ENCODE measurements around the gene CBLC.
A peak's percentile ranks its signal among the peaks of the same experiment; 100 is the strongest.
"Not testable (repeated sequence)": the region's sequence is repeated elsewhere in the genome, so short reads cannot be mapped to it uniquely, and the experiment has no call there.

CBLC gene

DNA sequence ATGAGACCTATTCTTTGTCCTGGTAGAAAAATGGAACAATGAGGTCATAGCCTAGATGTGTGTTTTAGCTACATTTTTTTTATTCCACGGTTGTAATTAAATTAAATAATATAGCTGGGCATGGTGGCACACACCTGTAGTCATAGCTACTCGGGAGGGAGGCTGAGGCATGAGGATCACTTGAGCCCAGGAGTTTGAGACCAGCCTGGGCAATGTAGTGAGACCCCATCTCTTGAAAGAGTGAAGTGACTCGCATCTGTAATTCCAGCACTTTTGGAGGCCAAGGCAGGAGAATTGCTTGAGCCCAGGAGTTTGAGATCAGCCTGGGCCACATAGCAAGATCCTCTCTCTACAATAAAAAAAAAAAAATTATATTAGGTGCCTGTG is 11.7 kb upstream of the CBLC start:
- DNase-seq, result no peak

GRCh38 chr19:44767295-44768180 is 10.2 kb upstream of the CBLC start:
- DNase-seq, result no peak

DNA sequence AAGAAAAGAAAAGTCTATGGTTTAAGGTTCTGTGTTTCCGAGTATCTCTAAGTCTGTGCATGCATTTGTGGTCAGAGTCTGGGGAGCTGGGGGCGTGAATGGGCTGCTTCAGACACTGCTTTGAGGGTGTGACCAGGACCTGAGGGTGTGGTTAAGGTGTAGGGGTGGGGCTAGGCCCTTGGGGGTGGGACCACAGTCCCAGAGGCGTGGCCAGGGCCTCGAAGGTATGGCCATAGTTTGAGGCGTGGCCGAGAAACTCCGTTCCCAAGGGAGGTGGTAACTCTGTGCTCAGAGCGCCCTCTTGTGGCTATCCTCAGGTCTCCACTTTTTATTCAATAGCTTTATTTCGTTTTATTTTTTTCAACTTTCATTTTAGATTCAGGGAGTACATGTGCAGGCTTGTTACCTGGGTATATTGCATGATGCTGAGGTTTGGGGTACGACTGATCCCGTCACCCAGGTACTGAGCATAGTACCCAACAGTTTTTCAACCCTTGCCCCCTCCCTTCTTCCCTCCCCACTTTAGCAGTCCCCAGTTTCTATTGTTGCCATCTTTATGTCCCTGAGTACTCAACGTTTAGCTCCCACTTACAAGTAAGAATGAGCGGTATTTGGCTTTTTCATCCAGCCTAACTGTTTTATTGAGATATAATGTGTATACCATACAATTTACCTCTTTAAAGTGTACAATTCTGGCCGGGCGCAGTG is 7.0 kb upstream of the CBLC start:
- peak; percentile 83 for DNase-seq

DNA sequence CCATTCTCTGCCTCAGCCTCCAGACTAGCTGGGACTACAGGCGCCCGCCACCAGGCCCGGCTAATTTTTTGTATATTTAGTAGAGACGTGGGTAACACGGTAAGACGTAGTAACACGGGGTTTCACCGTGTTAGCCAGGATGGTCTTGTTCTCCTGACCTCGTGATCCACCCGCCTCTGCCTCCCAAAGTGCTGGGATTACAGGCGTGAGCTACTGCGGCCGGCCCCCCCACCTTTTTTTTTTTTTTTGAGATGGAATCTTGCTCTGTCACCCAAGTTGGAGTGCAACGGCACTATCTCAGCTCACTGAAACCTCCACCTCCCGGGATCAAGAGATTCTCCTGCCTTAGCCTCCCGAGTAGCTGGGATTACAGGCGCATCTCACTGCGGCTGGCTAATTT is 5.5 kb upstream of the CBLC start:
- DNase-seq, result not testable (repeated sequence)

- DNase-seq, result no peak
Observed at GRCh38 chr19:44772959-44773358, 4.7 kb upstream of the CBLC start.

DNA sequence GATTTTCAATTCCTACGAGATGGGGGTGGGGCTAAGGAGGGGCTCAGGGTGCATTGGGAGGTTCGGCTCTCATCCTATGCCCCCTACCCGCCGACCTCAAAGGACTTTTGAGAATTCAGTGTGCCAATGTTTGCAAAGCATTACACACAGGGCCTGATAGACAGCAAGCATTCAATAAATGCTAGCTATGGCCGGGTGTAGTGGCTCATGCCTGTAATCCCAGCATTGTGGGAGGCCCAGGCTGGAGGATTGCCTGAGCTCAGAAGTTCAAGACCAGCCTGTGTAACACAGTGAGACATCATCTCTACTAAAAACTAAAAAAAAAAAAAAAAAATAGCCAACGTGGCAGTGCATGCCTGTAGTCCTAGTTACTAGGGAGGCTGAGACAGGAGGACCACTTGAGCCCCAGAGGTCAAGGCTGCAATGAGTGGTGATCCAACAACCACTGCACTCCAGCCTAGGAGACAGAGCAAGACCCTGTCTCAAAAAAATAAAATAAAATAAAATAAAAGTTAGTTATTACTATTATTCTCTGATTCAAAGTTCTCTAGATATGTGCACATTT is 1.9 kb upstream of the CBLC start:
- no peak for DNase-seq

DNA sequence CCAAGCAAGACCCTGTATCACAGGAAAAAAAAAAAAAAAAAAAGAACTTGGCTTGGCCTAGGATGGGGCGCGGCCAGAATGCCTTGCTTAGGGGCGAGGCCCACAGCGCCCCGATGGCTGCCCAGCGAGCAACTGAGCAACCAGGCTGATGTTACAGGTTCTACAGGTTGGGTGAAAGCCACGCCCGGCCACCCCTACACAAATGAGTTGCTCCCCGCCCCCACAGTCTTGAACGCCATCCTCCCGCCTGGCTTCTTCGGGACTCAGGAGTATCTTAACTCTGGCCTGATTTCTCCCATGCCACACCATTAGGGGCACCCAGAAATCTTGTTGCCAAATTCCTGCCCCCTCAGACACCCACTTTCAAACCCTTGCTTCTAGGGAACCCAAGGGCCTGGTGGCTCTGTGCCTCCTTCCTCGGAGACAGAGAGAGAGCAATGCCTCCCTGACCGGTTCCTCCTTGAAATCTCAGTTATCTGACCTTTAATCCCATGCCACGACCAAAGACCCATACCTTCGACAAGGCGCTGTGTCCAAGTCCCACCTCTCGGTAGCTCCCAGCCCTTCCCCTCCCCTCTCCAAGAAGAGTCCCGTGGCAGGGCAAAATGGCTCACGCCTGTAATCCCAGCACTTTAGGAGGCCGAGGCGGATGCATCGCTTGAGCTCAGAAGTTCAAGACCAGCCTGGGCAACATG is 1.1 kb upstream of the CBLC start:
- no peak for DNase-seq

- DNase-seq, result no peak
Observed at GRCh38 chr19:44779150-44779549, 1.5 kb downstream of the CBLC start.

DNA sequence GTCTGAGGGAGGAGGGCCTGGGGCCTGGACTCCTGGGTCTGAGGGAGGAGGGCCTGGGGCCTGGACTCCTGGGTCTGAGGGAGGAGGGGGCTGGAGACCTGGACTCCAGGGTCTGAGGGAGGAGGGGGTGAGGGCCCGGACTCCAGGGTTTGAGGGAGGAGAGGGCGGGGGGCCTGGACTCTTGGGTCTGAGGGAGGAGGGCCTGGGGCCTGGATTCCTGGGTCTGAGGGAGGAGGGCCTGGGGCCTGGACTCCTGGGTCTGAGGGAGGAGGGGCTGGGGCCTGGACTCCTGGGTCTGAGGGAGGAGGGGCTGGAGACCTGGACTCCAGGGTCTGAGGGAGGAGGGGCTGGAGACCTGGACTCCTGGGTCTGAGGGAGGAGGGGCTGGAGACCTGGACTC is 4.0 kb downstream of the CBLC start:
- DNase-seq, result not testable (repeated sequence)

DNA sequence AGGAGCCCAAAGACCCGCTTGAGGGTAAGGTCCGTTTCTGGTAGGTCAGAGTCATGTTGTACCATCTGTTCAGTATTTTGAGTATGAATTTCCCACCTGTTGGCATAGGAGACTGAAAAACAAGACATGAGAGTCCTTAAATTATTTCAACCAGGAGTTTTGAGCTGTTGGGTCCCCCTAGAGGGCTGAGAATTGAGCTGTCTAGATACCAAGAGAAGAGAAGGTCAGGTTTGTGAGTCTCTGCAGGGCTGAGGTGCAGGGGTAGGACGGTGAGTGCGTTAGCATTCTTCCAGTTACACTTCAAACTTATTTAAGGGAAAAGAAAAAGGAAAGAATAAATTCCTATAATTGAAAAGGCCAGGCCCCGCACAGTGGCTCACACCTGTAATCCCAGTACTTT is 5.0 kb downstream of the CBLC start:
- DNase-seq, result no peak

- no peak for DNase-seq
Observed at GRCh38 chr19:44783545-44783944, 5.9 kb downstream of the CBLC start.

- no peak for DNase-seq
Observed at GRCh38 chr19:44785271-44785670, 7.6 kb downstream of the CBLC start.

- no peak for DNase-seq
Observed at GRCh38 chr19:44785993-44786392, 8.3 kb downstream of the CBLC start.

- DNase-seq, result no peak
Observed at GRCh38 chr19:44788971-44789370, 11.3 kb downstream of the CBLC start.

DNA sequence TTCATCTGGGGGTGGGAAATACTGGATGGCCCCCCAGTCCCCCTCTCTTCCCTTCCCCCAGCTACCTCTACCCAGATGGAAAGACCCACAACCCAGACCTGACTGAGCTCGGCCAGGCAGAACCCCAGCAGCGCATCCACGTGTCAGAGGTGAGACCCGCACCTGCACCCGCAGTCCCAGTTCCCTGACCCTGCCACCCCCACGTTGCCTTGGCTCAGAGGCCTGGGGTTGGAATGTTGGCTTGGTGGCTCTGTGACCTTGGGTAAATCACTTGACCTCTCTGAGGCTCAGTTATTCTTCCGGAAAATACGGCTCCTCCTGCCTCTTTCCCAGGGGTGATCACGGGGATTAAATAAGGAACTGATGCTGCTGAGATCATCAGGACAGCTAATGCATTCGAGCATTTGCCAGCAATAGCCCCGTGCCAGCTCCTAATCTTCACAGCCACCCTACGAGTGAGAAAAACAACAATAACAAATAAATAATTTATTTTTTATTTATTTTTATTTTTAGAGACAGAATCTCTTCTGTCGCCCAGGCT is 12.3 kb downstream of the CBLC start:
- DNase-seq, result no peak

DNA sequence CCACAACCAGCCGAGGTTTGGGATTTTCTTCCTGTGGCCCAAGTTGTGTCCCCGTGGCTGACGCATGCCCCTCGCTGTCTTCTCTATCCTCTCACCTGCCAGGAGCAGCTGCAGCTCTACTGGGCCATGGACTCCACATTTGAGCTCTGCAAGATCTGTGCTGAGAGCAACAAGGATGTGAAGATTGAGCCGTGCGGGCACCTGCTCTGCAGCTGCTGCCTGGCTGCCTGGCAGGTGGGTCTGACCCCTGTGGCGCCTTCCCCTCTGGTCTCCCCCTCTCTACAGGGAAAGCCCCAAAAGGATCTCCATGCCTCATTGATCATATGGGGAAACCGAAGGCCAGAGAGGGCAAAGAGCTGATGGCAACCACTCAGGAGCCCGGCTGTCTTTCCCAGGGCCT is 14.6 kb downstream of the CBLC start:
- no peak for DNase-seq

GRCh38 chr19:44794610-44795009 is 16.9 kb downstream of the CBLC start:
- DNase-seq, result no peak

DNA sequence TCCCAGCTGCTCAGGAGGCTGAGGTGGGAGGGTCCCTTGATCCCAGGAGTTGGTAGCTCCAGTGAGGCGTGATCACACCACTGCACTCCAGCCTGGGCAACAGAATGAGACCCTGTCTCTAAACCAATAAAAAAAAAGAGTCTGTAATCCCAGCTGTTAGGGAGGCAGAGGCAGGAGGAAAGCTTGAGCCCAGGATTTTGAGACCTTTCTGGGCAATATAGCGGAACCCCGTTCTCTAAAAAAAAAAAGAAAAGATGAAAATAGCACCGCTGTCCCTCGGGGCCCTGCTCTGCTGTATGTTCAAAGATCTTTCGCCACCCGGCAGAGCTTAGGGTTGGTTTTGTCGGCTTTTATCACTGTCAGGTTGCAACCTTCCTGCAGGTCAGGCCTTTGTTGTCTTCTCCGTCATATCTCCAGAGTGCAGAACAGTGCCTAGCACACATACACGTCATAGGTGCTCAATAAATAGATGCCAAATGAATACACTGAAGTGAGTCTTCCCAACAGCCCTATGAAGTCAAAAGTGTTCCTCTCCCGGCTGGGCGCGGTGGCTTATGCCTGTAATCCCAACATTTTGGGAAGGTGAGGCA is 17.8 kb downstream of the CBLC start:
- DNase-seq, result no peak

- no peak for DNase-seq
Observed at GRCh38 chr19:44796701-44797115, 19.0 kb downstream of the CBLC start.

GRCh38 chr19:44799627-44800346 is 22.1 kb downstream of the CBLC start:
- DNase-seq, result no peak

- peak; percentile 70 for DNase-seq
Observed at GRCh38 chr19:44800461-44800860, 22.8 kb downstream of the CBLC start.

Measured in NCI-H226 (cell line).